Measurements from ENCODE around the gene GNPDA1.
"Not testable (repeated sequence)": the region's sequence is repeated elsewhere in the genome, so short reads cannot be mapped to it uniquely, and the experiment has no call there.

DNA sequence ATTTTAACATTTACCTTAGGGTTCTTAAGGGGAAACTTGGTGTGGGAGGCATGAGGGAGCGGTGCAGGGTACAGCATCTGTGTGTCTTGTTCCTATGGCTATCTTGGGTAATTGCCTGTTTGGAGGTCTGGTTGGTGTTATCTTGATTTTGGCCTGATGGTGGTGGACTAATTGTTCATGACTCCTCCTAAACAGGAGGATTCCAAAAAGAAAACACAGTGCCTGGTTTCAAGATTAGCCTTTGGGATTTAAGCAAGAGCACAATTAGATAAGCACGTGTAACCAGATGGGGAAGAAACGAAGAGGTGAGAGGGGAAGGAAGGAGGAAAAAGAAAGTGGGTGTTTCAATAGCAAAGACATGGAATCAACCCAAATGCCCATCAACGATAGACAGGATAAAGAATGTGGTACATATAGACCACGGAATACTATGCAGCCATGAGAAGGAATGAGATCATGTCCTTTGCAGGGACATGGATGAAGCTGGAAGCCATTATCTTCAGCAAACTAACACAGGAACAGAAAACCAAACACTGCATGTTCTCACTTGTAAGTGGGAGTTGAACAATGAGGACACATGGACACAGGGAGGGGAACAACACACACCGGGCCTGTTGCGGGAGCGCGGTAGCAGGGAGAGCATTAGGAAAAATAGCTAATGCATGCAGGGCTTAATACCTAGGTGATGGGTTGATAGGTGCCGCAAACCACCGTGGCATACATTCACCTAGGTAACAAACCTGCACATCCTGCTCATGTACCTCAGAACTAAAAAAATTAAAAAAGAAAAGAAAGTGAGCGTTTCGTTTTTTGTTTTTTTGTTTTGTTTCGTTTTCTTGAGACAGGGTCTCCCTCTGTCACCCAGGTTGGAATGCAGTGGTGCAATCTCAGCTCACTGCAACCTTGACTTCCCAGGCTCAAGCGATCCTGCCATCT lies 21.1 kb upstream of the GNPDA1 start:
- not testable (repeated sequence) for TF ChIP-seq POLR2A, EP300, POLR2AphosphoS5 (IDR thresholded peaks at IDR 0.05)
- TF ChIP-seq, protein P1, sequence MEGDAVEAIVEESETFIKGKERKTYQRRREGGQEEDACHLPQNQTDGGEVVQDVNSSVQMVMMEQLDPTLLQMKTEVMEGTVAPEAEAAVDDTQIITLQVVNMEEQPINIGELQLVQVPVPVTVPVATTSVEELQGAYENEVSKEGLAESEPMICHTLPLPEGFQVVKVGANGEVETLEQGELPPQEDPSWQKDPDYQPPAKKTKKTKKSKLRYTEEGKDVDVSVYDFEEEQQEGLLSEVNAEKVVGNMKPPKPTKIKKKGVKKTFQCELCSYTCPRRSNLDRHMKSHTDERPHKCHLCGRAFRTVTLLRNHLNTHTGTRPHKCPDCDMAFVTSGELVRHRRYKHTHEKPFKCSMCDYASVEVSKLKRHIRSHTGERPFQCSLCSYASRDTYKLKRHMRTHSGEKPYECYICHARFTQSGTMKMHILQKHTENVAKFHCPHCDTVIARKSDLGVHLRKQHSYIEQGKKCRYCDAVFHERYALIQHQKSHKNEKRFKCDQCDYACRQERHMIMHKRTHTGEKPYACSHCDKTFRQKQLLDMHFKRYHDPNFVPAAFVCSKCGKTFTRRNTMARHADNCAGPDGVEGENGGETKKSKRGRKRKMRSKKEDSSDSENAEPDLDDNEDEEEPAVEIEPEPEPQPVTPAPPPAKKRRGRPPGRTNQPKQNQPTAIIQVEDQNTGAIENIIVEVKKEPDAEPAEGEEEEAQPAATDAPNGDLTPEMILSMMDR (IDR thresholded peaks at IDR 0.05): not testable (repeated sequence)
